Measurements from ENCODE around the gene IGF2BP2.

DNA sequence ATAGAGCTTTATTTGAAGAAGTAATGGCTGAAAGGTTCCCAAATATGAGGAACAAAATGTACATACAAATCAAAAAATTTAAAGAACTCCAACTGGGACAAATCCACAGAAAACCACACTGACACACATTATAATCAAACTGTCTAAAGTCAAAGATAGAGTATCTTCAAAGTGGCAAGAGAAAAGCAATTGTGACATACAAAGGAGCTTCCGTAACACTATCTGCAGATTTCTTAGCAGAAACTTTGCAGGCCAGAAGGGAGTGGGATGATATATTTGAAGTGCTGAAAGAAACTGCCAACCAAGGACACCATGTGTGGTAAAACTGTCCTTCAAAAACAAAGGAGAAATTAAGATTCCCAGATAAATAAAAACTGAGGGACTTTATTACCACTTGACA is 146.8 kb downstream of the IGF2BP2 start:
- TF ChIP-seq, protein P1, sequence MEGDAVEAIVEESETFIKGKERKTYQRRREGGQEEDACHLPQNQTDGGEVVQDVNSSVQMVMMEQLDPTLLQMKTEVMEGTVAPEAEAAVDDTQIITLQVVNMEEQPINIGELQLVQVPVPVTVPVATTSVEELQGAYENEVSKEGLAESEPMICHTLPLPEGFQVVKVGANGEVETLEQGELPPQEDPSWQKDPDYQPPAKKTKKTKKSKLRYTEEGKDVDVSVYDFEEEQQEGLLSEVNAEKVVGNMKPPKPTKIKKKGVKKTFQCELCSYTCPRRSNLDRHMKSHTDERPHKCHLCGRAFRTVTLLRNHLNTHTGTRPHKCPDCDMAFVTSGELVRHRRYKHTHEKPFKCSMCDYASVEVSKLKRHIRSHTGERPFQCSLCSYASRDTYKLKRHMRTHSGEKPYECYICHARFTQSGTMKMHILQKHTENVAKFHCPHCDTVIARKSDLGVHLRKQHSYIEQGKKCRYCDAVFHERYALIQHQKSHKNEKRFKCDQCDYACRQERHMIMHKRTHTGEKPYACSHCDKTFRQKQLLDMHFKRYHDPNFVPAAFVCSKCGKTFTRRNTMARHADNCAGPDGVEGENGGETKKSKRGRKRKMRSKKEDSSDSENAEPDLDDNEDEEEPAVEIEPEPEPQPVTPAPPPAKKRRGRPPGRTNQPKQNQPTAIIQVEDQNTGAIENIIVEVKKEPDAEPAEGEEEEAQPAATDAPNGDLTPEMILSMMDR (IDR thresholded peaks at IDR 0.05), result no peak
- TF ChIP-seq EZH2 (IDR thresholded peaks at IDR 0.05), result no peak
- no peak for TF ChIP-seq EZH2phosphoT487 (IDR thresholded peaks at IDR 0.05)
